Liver (tissue), 3 donors: ENCODE data around the gene JAKMIP2.

ENCODE experiments used
- EGR1 ChIP-seq, 2 donors: IDR thresholded peaks; 2 replicates each; pipeline ENCODE4 v1.6.1; 2016 to 2018; ENCODE audit warnings: antibody characterized with exemption in 2 of 2, low read depth in 2 of 2
- GABPA ChIP-seq, 2 donors: IDR thresholded peaks in 1 of 2; conservative IDR thresholded peaks in 1 of 2; 2 replicates each; pipeline ENCODE4 v1.6.1; 2016; ENCODE audit warnings: antibody characterized with exemption in 2 of 2, mild to moderate bottlenecking in 1 of 2, moderate library complexity in 1 of 2
- HNF4G ChIP-seq: IDR thresholded peaks from 2 replicates; pipeline ENCODE4 v1.6.1; 2016; ENCODE audit warnings: antibody characterized with exemption
- JUND ChIP-seq, 2 donors: IDR thresholded peaks; 2 replicates each; pipeline ENCODE4 v1.6.1; 2016; ENCODE audit warnings: antibody characterized with exemption in 2 of 2
- NR2F2 ChIP-seq: IDR thresholded peaks from 2 replicates; pipeline ENCODE4 v1.6.1; 2016; ENCODE audit warnings: antibody characterized with exemption
- RAD21 ChIP-seq, 2 donors: IDR thresholded peaks; 2 replicates each; pipeline ENCODE4 v1.6.1; 2016; ENCODE audit warnings: antibody characterized with exemption in 2 of 2, mild to moderate bottlenecking in 2 of 2
- SP1 ChIP-seq: IDR thresholded peaks from 2 replicates; pipeline ENCODE4 v1.6.1; 2018; ENCODE audit warnings: antibody characterized with exemption, mild to moderate bottlenecking
- TAF1 ChIP-seq: conservative IDR thresholded peaks from 2 replicates; pipeline ENCODE4 v1.6.1; 2016; ENCODE audit warnings: antibody characterized with exemption, mild to moderate bottlenecking
- YY1 ChIP-seq: IDR thresholded peaks from 2 replicates; pipeline ENCODE4 v1.6.1; 2016; ENCODE audit warnings: antibody characterized with exemption, mild to moderate bottlenecking
- TF ChIP-seq, protein P1 (sequence below): fragments of 150-350 bp; IDR thresholded peaks from 2 replicates; pipeline ENCODE4 v1.5.1; 2017; ENCODE audit warnings: improper control_type of control experiment, low read depth, low read length; ENCODE audit not compliant: missing input control
- TF ChIP-seq, protein P2 (sequence below): IDR thresholded peaks from 2 replicates; pipeline ENCODE4 v1.6.1; 2016; ENCODE audit warnings: antibody characterized with exemption, mild to moderate bottlenecking
- TF ChIP-seq, protein P3 (sequence below): IDR thresholded peaks from 2 replicates; pipeline ENCODE4 v1.6.1; 2016; ENCODE audit warnings: antibody characterized with exemption
- donor health status: healthy.
- donor health status: healthy.

DNA sequence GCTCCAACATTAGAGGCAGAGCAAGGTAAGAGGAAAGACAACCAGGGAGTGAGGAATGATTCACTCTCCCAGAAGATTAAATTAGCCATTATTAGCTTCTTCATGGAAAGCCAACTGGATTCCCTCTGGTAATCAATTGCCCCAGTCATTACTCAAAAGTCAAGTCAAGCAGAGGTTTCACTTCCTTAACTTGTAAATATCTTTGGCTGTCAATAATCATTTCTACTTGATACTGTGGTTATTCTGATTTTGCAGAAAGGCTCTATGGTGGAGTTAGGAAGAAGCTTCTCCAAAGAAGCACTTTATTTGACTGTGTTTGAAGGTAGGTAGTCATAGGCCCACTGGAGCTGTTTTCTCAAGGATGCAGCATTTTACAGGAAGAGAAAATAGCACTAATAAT, 78.0 kb downstream of the JAKMIP2 start:
- TF ChIP-seq, protein P1, sequence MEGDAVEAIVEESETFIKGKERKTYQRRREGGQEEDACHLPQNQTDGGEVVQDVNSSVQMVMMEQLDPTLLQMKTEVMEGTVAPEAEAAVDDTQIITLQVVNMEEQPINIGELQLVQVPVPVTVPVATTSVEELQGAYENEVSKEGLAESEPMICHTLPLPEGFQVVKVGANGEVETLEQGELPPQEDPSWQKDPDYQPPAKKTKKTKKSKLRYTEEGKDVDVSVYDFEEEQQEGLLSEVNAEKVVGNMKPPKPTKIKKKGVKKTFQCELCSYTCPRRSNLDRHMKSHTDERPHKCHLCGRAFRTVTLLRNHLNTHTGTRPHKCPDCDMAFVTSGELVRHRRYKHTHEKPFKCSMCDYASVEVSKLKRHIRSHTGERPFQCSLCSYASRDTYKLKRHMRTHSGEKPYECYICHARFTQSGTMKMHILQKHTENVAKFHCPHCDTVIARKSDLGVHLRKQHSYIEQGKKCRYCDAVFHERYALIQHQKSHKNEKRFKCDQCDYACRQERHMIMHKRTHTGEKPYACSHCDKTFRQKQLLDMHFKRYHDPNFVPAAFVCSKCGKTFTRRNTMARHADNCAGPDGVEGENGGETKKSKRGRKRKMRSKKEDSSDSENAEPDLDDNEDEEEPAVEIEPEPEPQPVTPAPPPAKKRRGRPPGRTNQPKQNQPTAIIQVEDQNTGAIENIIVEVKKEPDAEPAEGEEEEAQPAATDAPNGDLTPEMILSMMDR, result no peak
- TF ChIP-seq, protein P2, sequence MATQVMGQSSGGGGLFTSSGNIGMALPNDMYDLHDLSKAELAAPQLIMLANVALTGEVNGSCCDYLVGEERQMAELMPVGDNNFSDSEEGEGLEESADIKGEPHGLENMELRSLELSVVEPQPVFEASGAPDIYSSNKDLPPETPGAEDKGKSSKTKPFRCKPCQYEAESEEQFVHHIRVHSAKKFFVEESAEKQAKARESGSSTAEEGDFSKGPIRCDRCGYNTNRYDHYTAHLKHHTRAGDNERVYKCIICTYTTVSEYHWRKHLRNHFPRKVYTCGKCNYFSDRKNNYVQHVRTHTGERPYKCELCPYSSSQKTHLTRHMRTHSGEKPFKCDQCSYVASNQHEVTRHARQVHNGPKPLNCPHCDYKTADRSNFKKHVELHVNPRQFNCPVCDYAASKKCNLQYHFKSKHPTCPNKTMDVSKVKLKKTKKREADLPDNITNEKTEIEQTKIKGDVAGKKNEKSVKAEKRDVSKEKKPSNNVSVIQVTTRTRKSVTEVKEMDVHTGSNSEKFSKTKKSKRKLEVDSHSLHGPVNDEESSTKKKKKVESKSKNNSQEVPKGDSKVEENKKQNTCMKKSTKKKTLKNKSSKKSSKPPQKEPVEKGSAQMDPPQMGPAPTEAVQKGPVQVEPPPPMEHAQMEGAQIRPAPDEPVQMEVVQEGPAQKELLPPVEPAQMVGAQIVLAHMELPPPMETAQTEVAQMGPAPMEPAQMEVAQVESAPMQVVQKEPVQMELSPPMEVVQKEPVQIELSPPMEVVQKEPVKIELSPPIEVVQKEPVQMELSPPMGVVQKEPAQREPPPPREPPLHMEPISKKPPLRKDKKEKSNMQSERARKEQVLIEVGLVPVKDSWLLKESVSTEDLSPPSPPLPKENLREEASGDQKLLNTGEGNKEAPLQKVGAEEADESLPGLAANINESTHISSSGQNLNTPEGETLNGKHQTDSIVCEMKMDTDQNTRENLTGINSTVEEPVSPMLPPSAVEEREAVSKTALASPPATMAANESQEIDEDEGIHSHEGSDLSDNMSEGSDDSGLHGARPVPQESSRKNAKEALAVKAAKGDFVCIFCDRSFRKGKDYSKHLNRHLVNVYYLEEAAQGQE, result no peak
- TF ChIP-seq, protein P3, sequence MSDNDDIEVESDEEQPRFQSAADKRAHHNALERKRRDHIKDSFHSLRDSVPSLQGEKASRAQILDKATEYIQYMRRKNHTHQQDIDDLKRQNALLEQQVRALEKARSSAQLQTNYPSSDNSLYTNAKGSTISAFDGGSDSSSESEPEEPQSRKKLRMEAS, result no peak
- TF ChIP-seq EGR1 (IDR thresholded peaks at IDR 0.05; ENCODE audit: low read depth in 2 of 2), result no peak
- no peak for TF ChIP-seq JUND (IDR thresholded peaks at IDR 0.05)
- no peak for TF ChIP-seq YY1
- TF ChIP-seq RAD21 (IDR thresholded peaks at IDR 0.05), result no peak
- no peak for TF ChIP-seq HNF4G
- TF ChIP-seq GABPA (IDR thresholded peaks at IDR 0.05 in 1 of 2, conservative IDR thresholded peaks at IDR 0.05 in 1 of 2), result no peak
- TF ChIP-seq TAF1, result no peak
- no peak for TF ChIP-seq NR2F2
- TF ChIP-seq SP1, result no peak
